GM12878 (cell line): Measurements from ENCODE around the gene SEC23IP. TPM values are rescaled to one million over a fixed set of nuclear protein-coding genes. Genes with fewer than 3 reads are reported as not detected.

Experiments used
- BCL11A ChIP-seq: IDR thresholded peaks from 2 replicates; pipeline ENCODE4 v1.6.1; 2011; ENCODE audit warnings: low read depth, low read length
- BRCA1 ChIP-seq: IDR thresholded peaks from 2 replicates; pipeline ENCODE4 v1.6.1; 2011; ENCODE audit warnings: low read depth, low read length, improper control_type of control experiment
- CBX5 ChIP-seq: sonication (generic); IDR thresholded peaks from 2 replicates; pipeline ENCODE4 v1.6.1; 2016; ENCODE audit warnings: low read depth, moderate library complexity, mild to moderate bottlenecking, inconsistent platforms
- CREM ChIP-seq: IDR thresholded peaks from 2 replicates; pipeline ENCODE4 v1.6.1; 2014; ENCODE audit warnings: antibody characterized with exemption, low read depth
- EP300 ChIP-seq, 2 experiments: fragments of 150-350 bp in 1 of 2; IDR thresholded peaks; 2 replicates each; pipeline ENCODE4 v1.6.1; 2011 to 2012; ENCODE audit warnings: low read depth in 2 of 2, low read length in 2 of 2, borderline replicate concordance in 1 of 2, improper control_type of control experiment in 1 of 2, inconsistent platforms in 1 of 2; ENCODE audit not compliant: control insufficient read depth in 1 of 2
- ETV6 ChIP-seq, 2 experiments: fragments of 450-650 bp in 1 of 2; IDR thresholded peaks in 1 of 2; conservative IDR thresholded peaks in 1 of 2; 2 replicates each; pipeline ENCODE4 v1.6.1; 2014; ENCODE audit warnings: antibody characterized with exemption in 1 of 2, borderline replicate concordance in 1 of 2, low read depth in 1 of 2, mild to moderate bottlenecking in 1 of 2, moderate library complexity in 1 of 2
- EZH2 ChIP-seq: IDR thresholded peaks from 2 replicates; pipeline ENCODE4 v1.6.1; 2012; ENCODE audit warnings: low read depth, mild to moderate bottlenecking, control low read depth, inconsistent platforms, low read length, borderline replicate concordance; ENCODE audit not compliant: control insufficient read depth
- FOXM1 ChIP-seq: IDR thresholded peaks from 2 replicates; pipeline ENCODE4 v1.6.1; 2012; ENCODE audit warnings: low read depth, mild to moderate bottlenecking, inconsistent platforms, low read length, moderate library complexity
- JUNB ChIP-seq: IDR thresholded peaks from 2 replicates; pipeline ENCODE4 v1.6.1; 2016; ENCODE audit warnings: antibody characterized with exemption, mild to moderate bottlenecking
- PAX5 ChIP-seq: IDR thresholded peaks from 2 replicates; pipeline ENCODE4 v1.6.1; 2011; ENCODE audit warnings: low read depth, low read length, borderline replicate concordance
- SIN3A ChIP-seq: IDR thresholded peaks from 2 replicates; pipeline ENCODE4 v1.6.1; 2012; ENCODE audit warnings: low read depth, low read length, improper control_type of control experiment
- SMARCA5 ChIP-seq: fragments of 450-650 bp; IDR thresholded peaks from 2 replicates; pipeline ENCODE4 v1.6.1; 2017; ENCODE audit warnings: mild to moderate bottlenecking
- SUZ12 ChIP-seq: fragments of 200-600 bp; sonication (generic); IDR thresholded peaks from one replicate; pipeline ENCODE4 v1.6.1; 2018; ENCODE audit warnings: antibody characterized with exemption, mild to moderate bottlenecking; ENCODE audit not compliant: unreplicated experiment
- TCF12 ChIP-seq: IDR thresholded peaks from 2 replicates; pipeline ENCODE4 v1.6.1; 2011; ENCODE audit warnings: low read depth, mild to moderate bottlenecking, low read length
- YBX1 ChIP-seq: fragments of 450-650 bp; IDR thresholded peaks from 2 replicates; pipeline ENCODE4 v1.6.1; 2016; ENCODE audit warnings: antibody characterized with exemption
- polyA plus RNA-seq, 11 experiments: library from polyadenylated mRNA; depleted of rRNA in 4 of 11; unstranded in 6 of 11; stranded (reverse) in 5 of 11; fragments of >200 nt; fragmentation: Nextera tagmentation in 4 of 11; fragmentation: Illumina TruSeq in 1 of 11; extraction: Ambion mirVana in 4 of 11; extraction: Trizol in 1 of 11; gene quantifications; 1 replicate in 1 of 11; 2 replicates in 10 of 11; pipeline versions ENCODE4 v1.2.1 to v1.2.3, GENCODE V29; 2011 to 2016; ENCODE audit warnings: inconsistent platforms in 2 of 11, missing spikeins in 2 of 11, low read depth in 1 of 11
- total RNA-seq, 4 experiments: library from RNA; depleted of rRNA in 3 of 4; stranded (reverse); fragments of >200 nt in 3 of 4; fragmentation: Illumina TruSeq in 1 of 4; extraction: Trizol in 1 of 4; gene quantifications; 2 replicates each; pipeline versions ENCODE4 v1.2.1 to v1.2.3, GENCODE V29; 2013 to 2021
- TF ChIP-seq, protein P1 (sequence below): IDR thresholded peaks from 2 replicates; pipeline ENCODE4 v1.6.1; 2011; ENCODE audit warnings: low read depth, mild to moderate bottlenecking, low read length, moderate library complexity, borderline replicate concordance; ENCODE audit errors: extremely low read depth
- TF ChIP-seq, protein P2 (sequence below): IDR thresholded peaks from 2 replicates; pipeline ENCODE4 v1.6.1; 2012; ENCODE audit warnings: improper control_type of control experiment, low read depth, low read length; ENCODE audit not compliant: insufficient replicate concordance
- TF ChIP-seq, protein P3 (sequence below): fragments of 450-650 bp; conservative IDR thresholded peaks from 2 replicates; pipeline ENCODE4 v1.6.1; 2017; ENCODE audit warnings: mild to moderate bottlenecking, moderate library complexity
- TF ChIP-seq, protein P4 (sequence below): IDR thresholded peaks from 2 replicates; pipeline ENCODE4 v1.6.1; 2011; ENCODE audit warnings: borderline replicate concordance, low read depth, mild to moderate bottlenecking, moderate library complexity, mixed read lengths, low read length; ENCODE audit not compliant: insufficient read depth; ENCODE audit errors: extremely low read length

The SEC23IP gene
- total and polyA plus RNA-seq, 10 of the 15 experiments (the other 5 are each of a cell fraction or from before 2014, with no cell fraction given), result 15.1 to 82.5 (median 36.0) TPM

GRCh38 chr10:119872860-119873681 is 19.5 kb upstream of the SEC23IP start (continued):
- TF ChIP-seq ETV6 (conservative IDR thresholded peaks at IDR 0.05 in 1 of 2, IDR thresholded peaks at IDR 0.05 in 1 of 2; ENCODE audit: borderline replicate concordance in 1 of 2, low read depth in 1 of 2), result no peak
- TF ChIP-seq JUNB, result no peak
- TF ChIP-seq EP300 (IDR thresholded peaks at IDR 0.05; ENCODE audit: borderline replicate concordance in 1 of 2, control insufficient read depth in 1 of 2, low read depth in 2 of 2, low read length in 2 of 2), result no peak
- TF ChIP-seq, protein P1, sequence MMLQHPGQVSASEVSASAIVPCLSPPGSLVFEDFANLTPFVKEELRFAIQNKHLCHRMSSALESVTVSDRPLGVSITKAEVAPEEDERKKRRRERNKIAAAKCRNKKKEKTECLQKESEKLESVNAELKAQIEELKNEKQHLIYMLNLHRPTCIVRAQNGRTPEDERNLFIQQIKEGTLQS, result no peak
- no peak for TF ChIP-seq PAX5
- no peak for TF ChIP-seq BRCA1
- TF ChIP-seq SMARCA5, result peak; percentile 77; the same call in 1 of the 2 replicates
- TF ChIP-seq, protein P2, sequence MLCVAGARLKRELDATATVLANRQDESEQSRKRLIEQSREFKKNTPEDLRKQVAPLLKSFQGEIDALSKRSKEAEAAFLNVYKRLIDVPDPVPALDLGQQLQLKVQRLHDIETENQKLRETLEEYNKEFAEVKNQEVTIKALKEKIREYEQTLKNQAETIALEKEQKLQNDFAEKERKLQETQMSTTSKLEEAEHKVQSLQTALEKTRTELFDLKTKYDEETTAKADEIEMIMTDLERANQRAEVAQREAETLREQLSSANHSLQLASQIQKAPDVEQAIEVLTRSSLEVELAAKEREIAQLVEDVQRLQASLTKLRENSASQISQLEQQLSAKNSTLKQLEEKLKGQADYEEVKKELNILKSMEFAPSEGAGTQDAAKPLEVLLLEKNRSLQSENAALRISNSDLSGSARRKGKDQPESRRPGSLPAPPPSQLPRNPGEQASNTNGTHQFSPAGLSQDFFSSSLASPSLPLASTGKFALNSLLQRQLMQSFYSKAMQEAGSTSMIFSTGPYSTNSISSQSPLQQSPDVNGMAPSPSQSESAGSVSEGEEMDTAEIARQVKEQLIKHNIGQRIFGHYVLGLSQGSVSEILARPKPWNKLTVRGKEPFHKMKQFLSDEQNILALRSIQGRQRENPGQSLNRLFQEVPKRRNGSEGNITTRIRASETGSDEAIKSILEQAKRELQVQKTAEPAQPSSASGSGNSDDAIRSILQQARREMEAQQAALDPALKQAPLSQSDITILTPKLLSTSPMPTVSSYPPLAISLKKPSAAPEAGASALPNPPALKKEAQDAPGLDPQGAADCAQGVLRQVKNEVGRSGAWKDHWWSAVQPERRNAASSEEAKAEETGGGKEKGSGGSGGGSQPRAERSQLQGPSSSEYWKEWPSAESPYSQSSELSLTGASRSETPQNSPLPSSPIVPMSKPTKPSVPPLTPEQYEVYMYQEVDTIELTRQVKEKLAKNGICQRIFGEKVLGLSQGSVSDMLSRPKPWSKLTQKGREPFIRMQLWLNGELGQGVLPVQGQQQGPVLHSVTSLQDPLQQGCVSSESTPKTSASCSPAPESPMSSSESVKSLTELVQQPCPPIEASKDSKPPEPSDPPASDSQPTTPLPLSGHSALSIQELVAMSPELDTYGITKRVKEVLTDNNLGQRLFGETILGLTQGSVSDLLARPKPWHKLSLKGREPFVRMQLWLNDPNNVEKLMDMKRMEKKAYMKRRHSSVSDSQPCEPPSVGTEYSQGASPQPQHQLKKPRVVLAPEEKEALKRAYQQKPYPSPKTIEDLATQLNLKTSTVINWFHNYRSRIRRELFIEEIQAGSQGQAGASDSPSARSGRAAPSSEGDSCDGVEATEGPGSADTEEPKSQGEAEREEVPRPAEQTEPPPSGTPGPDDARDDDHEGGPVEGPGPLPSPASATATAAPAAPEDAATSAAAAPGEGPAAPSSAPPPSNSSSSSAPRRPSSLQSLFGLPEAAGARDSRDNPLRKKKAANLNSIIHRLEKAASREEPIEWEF, result no peak
- no peak for TF ChIP-seq YBX1
- TF ChIP-seq, protein P3, sequence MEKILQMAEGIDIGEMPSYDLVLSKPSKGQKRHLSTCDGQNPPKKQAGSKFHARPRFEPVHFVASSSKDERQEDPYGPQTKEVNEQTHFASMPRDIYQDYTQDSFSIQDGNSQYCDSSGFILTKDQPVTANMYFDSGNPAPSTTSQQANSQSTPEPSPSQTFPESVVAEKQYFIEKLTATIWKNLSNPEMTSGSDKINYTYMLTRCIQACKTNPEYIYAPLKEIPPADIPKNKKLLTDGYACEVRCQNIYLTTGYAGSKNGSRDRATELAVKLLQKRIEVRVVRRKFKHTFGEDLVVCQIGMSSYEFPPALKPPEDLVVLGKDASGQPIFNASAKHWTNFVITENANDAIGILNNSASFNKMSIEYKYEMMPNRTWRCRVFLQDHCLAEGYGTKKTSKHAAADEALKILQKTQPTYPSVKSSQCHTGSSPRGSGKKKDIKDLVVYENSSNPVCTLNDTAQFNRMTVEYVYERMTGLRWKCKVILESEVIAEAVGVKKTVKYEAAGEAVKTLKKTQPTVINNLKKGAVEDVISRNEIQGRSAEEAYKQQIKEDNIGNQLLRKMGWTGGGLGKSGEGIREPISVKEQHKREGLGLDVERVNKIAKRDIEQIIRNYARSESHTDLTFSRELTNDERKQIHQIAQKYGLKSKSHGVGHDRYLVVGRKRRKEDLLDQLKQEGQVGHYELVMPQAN, result 0 out of 2 replicates have a peak, but pooled peaks have one; percentile 22
- no peak for TF ChIP-seq BCL11A
- no peak for TF ChIP-seq EZH2
- TF ChIP-seq, protein P4, sequence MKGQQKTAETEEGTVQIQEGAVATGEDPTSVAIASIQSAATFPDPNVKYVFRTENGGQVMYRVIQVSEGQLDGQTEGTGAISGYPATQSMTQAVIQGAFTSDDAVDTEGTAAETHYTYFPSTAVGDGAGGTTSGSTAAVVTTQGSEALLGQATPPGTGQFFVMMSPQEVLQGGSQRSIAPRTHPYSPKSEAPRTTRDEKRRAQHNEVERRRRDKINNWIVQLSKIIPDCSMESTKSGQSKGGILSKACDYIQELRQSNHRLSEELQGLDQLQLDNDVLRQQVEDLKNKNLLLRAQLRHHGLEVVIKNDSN, result no peak
- TF ChIP-seq SIN3A, result no peak
- TF ChIP-seq SUZ12, result no peak
- no peak for TF ChIP-seq FOXM1
- peak; percentile 54; the same call in 1 of the 2 replicates for TF ChIP-seq TCF12
- TF ChIP-seq CREM, result peak; percentile 71
- TF ChIP-seq CBX5, result peak; percentile 63; the same call in 1 of the 2 replicates
